Adrenal gland (tissue), 12 donors: ENCODE data around the gene ALG14. TPM values are rescaled to one million over a fixed set of nuclear protein-coding genes. Genes with fewer than 3 reads are reported as not detected.

Source experiments
- DNase-seq, 7 donors: peaks; one replicate each; pipeline ENCODE4 v3.0.0-alpha.2; 2019 to 2020
- H3K27ac ChIP-seq, 5 donors: fragments of 200-600 bp; sonication (generic) in 4 of 5; 1 replicate in 3 of 5; 2 replicates in 2 of 5; pipeline versions ENCODE4 v1.5.1 to v1.8.0; 2016 to 2020; ENCODE audit warnings: mild to moderate bottlenecking in 1 of 5
- H3K27me3 ChIP-seq: fragments of 200-600 bp; 2 replicates; pipeline ENCODE4 v1.8.0; 2021
- H3K36me3 ChIP-seq, 2 donors: fragments of 200-600 bp; replicated peaks in 1 of 2; 1 replicate in 1 of 2; 2 replicates in 1 of 2; pipeline versions ENCODE4 v1.5.1 to v1.8.0; 2018 to 2022
- H3K4me1 ChIP-seq, 2 donors: fragments of 200-600 bp; replicated peaks in 1 of 2; 1 replicate in 1 of 2; 2 replicates in 1 of 2; pipeline versions ENCODE4 v1.5.1 to v1.8.0; 2018 to 2021
- H3K4me3 ChIP-seq, 4 donors: fragments of 200-600 bp; sonication (generic) in 3 of 4; one replicate each; pipeline ENCODE4 v1.5.1; 2016 to 2018
- H3K9me3 ChIP-seq, 3 donors: fragments of 200-600 bp; sonication (generic) in 1 of 3; replicated peaks in 1 of 3; 1 replicate in 2 of 3; 2 replicates in 1 of 3; pipeline versions ENCODE4 v1.5.1 to v1.8.0; 2016 to 2021
- POLR2A ChIP-seq, 2 donors: fragments of 450-650 bp; IDR thresholded peaks; one replicate each; pipeline ENCODE4 v1.6.1; 2017; ENCODE audit warnings: antibody characterized with exemption in 2 of 2, mild to moderate bottlenecking in 2 of 2, moderate library complexity in 1 of 2
- WGBS, 4 donors: extraction: QIAGEN DNeasy Blood & Tissue Kit in 2 of 4; methylation state at CpG; one replicate each; pipeline versions ENCODE4 v1.1.5 to v1.1.7; 2013 to 2017; 5-methylcytosine and 5-hydroxymethylcytosine counted together
- intact Hi-C, 2 donors: fragments of 100-400 bp; cut with DNase I; formaldehyde crosslinking; loops; one replicate each; pipeline versions ENCODE4 v1.14.1 to v1.15.0; 2022 to 2023
- polyA plus RNA-seq, 3 donors: library from polyadenylated mRNA; stranded (reverse); fragments of 200-250 nt in 2 of 3; fragments of 350-450 nt in 1 of 3; fragmentation: Illumina TruSeq in 1 of 3; extraction: RNeasy Lipid Tissue Mini Kit (QIAGEN cat#74804) in 1 of 3; gene quantifications; one replicate each; pipeline ENCODE4 v1.2.3, GENCODE V29; 2013 to 2014
- total RNA-seq, 9 donors: library from RNA; depleted of rRNA in 4 of 9; stranded (reverse); fragments of >200 nt in 4 of 9; fragments of 120-200 nt in 1 of 9; fragmentation: NEBNext Ultra II Directional in 1 of 9; extraction: Animal tissue kit (Norgen Biotek cat#: 25700) in 1 of 9; gene quantifications; one replicate each; pipeline versions ENCODE4 v1.1.0 to v1.2.4, GENCODE V29; 2013 to 2023
- TF ChIP-seq, protein P1 (sequence below), 6 experiments: fragments of 450-650 bp in 4 of 6; fragments of 200-600 bp in 2 of 6; sonication (generic) in 1 of 6; IDR thresholded peaks; 1 replicate in 5 of 6; 2 replicates in 1 of 6; pipeline versions ENCODE4 v1.5.1 to v1.8.0; 2016 to 2021; ENCODE audit warnings: antibody characterized with exemption in 6 of 6, mild to moderate bottlenecking in 2 of 6, moderate library complexity in 1 of 6
- donor health status: healthy with polysubstance abuse.
- donor health status: Bipolar disorder and iron deficiency.
- donor health status: DM: yes; HTN: yes; CAD: no.
- donor health status: DM: no; HTN: no; CAD: no.
- donor health status: DM: no; HTN: no; CAD: no.
- donor health status: DM: yes; HTN: yes; CAD: no.

The ALG14 gene
- total and polyA plus RNA-seq, 12 donors: 1.5 to 29.9 (median 14.3) TPM

DNA sequence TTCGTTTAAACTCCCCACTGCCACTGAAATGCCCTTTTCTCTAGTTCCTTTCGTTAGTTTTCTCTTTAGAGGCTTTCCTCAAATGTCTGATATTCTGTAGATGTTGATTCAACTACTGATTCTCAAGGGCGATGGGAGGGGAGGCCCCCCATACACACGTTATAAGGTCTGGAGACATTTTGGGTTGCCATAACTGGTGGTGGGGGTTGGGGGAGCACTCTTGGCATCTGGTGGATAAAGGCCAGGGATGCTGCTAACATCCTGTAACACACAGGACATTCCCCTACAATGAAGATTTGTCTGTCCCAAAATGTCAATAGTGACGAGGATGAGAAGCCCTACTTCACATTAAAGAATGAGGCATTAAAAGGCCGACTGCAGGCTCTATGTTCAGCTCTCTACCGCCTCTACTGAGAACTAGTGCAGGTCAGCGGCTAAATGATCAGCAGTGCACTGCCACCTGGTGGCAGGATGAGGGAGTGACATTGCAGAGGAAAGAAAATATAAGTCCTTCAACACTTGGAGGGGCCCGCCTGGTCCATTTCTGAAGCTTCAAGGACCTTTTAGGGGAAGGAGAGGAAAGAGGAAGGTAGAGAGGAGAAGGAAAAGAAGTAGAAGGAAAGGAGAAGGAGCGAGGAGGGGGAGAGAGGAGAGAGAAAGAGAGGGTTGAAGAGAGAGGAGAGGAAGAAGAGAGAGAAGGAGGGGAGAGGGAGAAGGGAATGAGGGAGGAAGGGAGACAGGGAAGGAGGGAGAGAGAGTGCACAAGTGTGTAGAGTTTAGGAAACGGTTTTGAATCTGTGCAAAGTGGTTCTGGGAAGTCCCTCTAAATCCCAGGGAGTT, 29.4 kb downstream of the ALG14 start:
- Histone ChIP-seq H3K27ac (peak overlapping the region in 2 of 5 donors; percentile 65 to 76), H3K9me3 (no peaks in the 10 kb centered on the region), H3K4me1 (peaks cover 8 to 21% of the 10 kb centered on the region in 2 donors), H3K27me3 (no peaks in the 10 kb centered on the region), H3K36me3 (no peaks in the 10 kb centered on the region), H3K4me3 (no peak overlapping the region)
- TF ChIP-seq, protein P1, sequence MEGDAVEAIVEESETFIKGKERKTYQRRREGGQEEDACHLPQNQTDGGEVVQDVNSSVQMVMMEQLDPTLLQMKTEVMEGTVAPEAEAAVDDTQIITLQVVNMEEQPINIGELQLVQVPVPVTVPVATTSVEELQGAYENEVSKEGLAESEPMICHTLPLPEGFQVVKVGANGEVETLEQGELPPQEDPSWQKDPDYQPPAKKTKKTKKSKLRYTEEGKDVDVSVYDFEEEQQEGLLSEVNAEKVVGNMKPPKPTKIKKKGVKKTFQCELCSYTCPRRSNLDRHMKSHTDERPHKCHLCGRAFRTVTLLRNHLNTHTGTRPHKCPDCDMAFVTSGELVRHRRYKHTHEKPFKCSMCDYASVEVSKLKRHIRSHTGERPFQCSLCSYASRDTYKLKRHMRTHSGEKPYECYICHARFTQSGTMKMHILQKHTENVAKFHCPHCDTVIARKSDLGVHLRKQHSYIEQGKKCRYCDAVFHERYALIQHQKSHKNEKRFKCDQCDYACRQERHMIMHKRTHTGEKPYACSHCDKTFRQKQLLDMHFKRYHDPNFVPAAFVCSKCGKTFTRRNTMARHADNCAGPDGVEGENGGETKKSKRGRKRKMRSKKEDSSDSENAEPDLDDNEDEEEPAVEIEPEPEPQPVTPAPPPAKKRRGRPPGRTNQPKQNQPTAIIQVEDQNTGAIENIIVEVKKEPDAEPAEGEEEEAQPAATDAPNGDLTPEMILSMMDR (IDR thresholded peaks at IDR 0.05): peak; percentile 99 to 100 (median 99)
- TF ChIP-seq POLR2A (IDR thresholded peaks at IDR 0.05): no peak
- WGBS, 4 donors: 26 to 28% (median 28%) methylated on average over 11 of the region's 11 CpGs
- intact Hi-C loops: loop anchor here (2.0 to 5.0 kb wide), 2 partner anchors 191 kb away; no protein-coding TSS in a partner anchor
- DNase-seq: peak; percentile 79 to 96 (median 89)

DNA sequence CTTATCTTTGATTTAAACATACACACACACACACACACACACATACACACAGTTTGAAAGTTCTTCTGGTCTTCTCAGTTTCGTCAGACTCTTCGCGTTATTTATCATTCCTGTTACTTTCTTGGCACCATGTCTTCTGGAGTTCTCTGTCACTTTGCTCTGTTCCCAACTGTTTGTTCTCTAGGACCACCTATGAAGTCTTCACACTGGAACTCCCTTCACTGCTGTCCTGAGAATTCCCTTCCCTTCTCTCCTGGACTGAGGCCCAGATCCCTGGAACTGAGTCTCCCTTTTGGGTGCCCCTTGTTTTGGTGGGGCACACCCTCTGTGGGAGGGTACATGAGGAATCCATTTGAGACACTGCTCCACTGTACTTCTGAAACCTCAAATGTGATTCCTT, 30.5 kb downstream of the ALG14 start:
- intact Hi-C loops: loop anchor here (2.0 to 5.0 kb wide), 2 partner anchors 189 to 190 kb away; no protein-coding TSS in a partner anchor
- no peak for DNase-seq
- H3K4me1 ChIP-seq: peaks cover 8 to 21% of the 10 kb centered on the region in 2 donors
- no peaks in the 10 kb centered on the region for H3K36me3 ChIP-seq
- H3K27ac ChIP-seq: peak overlapping the region in 3 of 5 donors; percentile 50 to 65 (median 52)
- no peak overlapping the region for H3K4me3 ChIP-seq
- no peaks in the 10 kb centered on the region for H3K9me3 ChIP-seq
- 31 to 41% (median 32%) methylated on average over 3 of the region's 3 CpGs for WGBS, 4 donors
- H3K27me3 ChIP-seq: no peaks in the 10 kb centered on the region
- TF ChIP-seq POLR2A (IDR thresholded peaks at IDR 0.05): no peak
- TF ChIP-seq, protein P1 (IDR thresholded peaks at IDR 0.05): no peak

DNA sequence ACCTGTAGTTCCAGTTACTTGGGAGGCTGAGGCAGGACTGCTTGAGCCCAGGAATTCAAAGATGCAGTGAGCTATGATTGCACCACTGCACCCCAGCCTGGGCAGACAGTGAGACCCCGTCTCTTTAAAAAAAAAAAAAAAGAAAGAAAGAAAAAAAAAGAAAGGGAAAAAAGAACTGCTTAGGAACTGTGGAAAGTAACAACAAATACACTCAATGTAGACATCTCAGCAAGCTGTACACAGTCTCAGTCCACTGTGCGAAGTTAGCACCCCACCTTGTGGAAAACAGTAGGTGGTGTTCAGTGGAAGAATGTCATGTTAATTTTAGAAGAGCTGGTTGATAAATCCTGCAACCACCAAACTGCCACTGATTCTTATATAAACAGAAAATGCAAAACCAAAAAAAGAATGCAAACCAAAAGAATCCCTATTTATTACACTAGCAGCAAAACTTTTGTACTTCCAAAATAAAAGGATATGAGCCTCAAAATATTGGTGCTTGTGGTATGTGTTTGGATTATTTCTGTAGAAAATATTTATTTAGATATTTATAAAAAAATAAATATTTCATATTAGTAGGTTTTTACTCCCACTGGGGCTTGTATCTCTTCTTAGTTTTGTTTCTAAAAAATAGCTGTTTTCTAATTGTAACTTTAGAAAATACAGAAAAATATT, 31.1 kb downstream of the ALG14 start:
- no peak for TF ChIP-seq POLR2A (IDR thresholded peaks at IDR 0.05)
- TF ChIP-seq, protein P1 (IDR thresholded peaks at IDR 0.05): peak; percentile 67 to 96 (median 90)
- Histone ChIP-seq H3K36me3 (no peaks in the 10 kb centered on the region), H3K27me3 (no peaks in the 10 kb centered on the region), H3K4me1 (peaks cover 8 to 21% of the 10 kb centered on the region in 2 donors), H3K9me3 (no peaks in the 10 kb centered on the region), H3K4me3 (no peak overlapping the region), H3K27ac (peak overlapping the region in 3 of 5 donors; percentile 24 to 65 (median 50))
- DNase-seq: peak; percentile 68 to 90 (median 80)
- intact Hi-C loops: loop anchor here (2.0 to 5.0 kb wide), 2 partner anchors 189 kb away; no protein-coding TSS in a partner anchor
- 22 to 29% (median 25%) methylated on average over 2 of the region's 2 CpGs for WGBS, 4 donors

DNA sequence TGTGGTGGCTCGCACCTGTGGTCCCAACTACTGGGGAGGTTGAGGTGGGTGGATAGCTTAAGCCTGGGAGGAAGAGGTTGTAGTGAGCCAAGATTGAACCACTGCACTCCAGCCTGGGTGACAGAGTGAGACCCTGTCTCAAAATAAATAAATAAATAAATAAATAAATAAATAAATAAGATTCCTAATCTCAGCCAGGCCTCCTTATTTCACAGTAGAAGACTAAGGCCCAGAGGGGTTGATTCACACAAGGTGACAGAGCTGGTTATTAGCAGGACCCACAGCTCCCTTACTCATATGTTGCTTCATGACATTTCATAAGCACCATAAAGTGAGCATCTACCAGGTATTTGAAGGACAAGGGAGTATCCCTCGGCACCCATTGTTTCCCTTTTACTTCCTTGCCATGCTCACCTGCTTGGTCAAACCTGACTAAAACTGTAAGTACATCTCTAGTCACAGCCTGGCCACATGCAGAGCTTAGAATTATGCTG, 32.7 kb downstream of the ALG14 start:
- Histone ChIP-seq H3K27ac (peak overlapping the region in 2 of 5 donors; percentile 6 to 65), H3K27me3 (no peaks in the 10 kb centered on the region), H3K4me1 (peaks cover 8 to 21% of the 10 kb centered on the region in 2 donors), H3K36me3 (no peaks in the 10 kb centered on the region), H3K9me3 (no peaks in the 10 kb centered on the region), H3K4me3 (no peak overlapping the region)
- no peak for DNase-seq
- intact Hi-C loops: loop anchor here in 1 of 2 donors (5.0 kb wide), 1 partner anchor 188 kb away; no protein-coding TSS in a partner anchor
- WGBS, 4 donors: 93 to 100% (median 95%) methylated on average over 1 to 2 of the region's 2 CpGs
- no peak for TF ChIP-seq POLR2A (IDR thresholded peaks at IDR 0.05)
- TF ChIP-seq, protein P1 (IDR thresholded peaks at IDR 0.05): no peak
